HG02870 (cell line): ENCODE measurements around the gene KRTAP20-4.

ENCODE experiments used
- ATAC-seq: cut with Tn5 transposase; IDR thresholded peaks from one replicate; pipeline ENCODE4 v1.9.1; 2021; ENCODE audit warnings: mild to moderate bottlenecking, moderate library complexity; ENCODE audit not compliant: unreplicated experiment

The KRTAP20-4 gene

DNA sequence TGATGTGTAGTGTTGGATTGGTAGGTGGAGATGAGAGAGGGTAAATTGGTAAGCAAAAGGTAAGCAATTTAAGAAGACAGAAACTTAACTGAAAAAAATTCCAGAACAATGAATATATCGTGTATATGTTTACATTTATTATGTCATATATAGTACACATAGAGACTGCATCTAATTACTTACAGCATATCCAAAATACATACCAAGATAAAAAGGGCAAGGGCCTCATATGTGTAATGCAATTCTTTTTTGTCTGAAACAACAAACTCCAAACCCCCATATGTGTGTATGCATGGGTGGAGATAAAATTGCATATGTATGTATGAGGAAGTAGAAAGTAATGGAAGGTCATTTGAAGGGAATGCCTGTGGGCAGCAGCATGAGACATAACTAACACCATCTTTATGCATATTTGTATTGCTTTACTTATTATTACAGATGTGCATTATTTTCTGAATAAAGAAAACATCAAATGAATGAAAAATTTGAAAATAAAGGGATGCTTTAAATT is 26.5 kb downstream of the KRTAP20-4 start:
- no peak for ATAC-seq

DNA sequence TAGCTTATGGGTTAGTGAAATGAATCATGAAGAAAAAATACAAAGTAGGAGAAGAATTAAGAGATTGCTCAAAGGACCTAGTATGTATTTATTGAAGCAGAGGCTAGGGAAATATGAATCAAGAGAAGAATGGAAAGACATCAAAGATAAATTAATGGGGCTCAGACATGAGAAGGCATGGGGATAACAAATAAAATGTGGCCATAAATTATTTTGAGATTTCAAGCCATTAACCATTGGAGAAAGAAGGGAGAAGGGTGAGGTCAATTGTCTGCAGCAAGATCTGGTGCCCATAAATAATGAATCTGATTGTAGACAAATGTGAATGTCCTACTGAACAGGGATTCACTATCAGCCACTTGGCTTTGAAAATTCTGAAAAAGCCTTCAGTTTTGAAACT is 32.5 kb downstream of the KRTAP20-4 start:
- no peak for ATAC-seq

DNA sequence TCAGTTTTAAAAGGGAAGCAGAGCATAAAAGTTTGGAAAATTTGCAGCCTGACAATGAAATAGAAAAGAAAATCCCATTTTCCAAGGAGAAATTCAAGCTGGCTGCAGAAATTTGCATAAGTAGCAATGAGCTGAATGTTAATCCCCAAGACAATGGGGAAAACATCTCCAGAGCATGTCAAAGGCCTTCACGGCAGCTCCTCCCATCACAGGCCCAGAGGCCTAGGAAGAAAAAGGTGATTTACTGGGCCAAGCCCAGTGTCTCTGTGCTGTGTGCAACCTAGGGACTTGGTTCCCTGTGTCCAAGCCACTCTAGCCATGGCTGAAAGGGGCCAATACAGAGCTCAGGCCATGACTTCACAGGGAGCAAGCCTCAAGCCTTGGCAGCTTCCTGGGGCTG is 48.3 kb downstream of the KRTAP20-4 start:
- no peak for ATAC-seq
